A549 (cell line): ENCODE data around the gene C1orf141. TPM values are rescaled to one million over a fixed set of nuclear protein-coding genes. Genes with fewer than 3 reads are reported as not detected.

Experiments
- ATAC-seq, 2 experiments: fragments of 200-7000 bp in 1 of 2; fragments of >200 bp in 1 of 2; cut with Nextera tagmentation in 1 of 2; cut with Tn5 transposase in 1 of 2; 3 replicates each; pipeline versions ENCODE4 v1.8.0 to v1.9.1; 2018 to 2020; ENCODE audit warnings: mild to moderate bottlenecking in 1 of 2, moderate library complexity in 1 of 2
- CTCF ChIA-PET: fragments of 300-600 bp; sonication (Branson Sonifier 250); formaldehyde crosslinking; extraction: SDS; loops from one replicate; lab custom pipeline; 2021; ENCODE audit warnings: antibody characterized with exemption, inconsistent platforms; lab: Yijun Ruan, JAX
- POLR2A ChIA-PET: fragments of 350-600 bp; formaldehyde crosslinking; extraction: SDS; loops from one replicate; lab custom pipeline; 2021; ENCODE audit warnings: antibody characterized with exemption, inconsistent platforms; lab: Yijun Ruan, JAX
- DNase-seq, 2 experiments: peaks; one replicate each; pipeline versions ENCODE4 v3.0.0 to v3.0.0-alpha.2; 2011 to 2016; ENCODE audit warnings: low read depth in 1 of 2, low spot score in 1 of 2
- FAIRE-seq: peaks from 2 replicates; lab custom pipeline; 2011; peaks lifted over from hg19 to GRCh38; lab: Jason Lieb, UNC
- H3K27ac ChIP-seq, 2 experiments: fragments of >200 bp; sonication (Bioruptor Twin); formaldehyde crosslinking; 3 replicates each; pipeline ENCODE4 v1.5.1; 2016 to 2017
- H3K4me1 ChIP-seq: fragments of >200 bp; sonication (Bioruptor Twin); formaldehyde crosslinking; 3 replicates; pipeline ENCODE4 v1.6.1; 2016
- H3K4me2 ChIP-seq: fragments of >200 bp; sonication (Bioruptor Twin); formaldehyde crosslinking; 3 replicates; pipeline ENCODE4 v1.6.1; 2016
- H3K4me3 ChIP-seq: fragments of >200 bp; sonication (Bioruptor Twin); formaldehyde crosslinking; 3 replicates; pipeline ENCODE4 v1.5.1; 2016
- H3K9me3 ChIP-seq: fragments of >200 bp; sonication (Bioruptor Twin); formaldehyde crosslinking; 3 replicates; pipeline ENCODE4 v1.6.1; 2016
- CHD2 ChIP-seq: fragments of 150-350 bp; IDR thresholded peaks from 2 replicates; pipeline ENCODE4 v1.6.1; 2014; ENCODE audit warnings: low read length; ENCODE audit not compliant: partially characterized antibody
- CHD4 ChIP-seq: fragments of 200-600 bp; sonication (generic); IDR thresholded peaks from 2 replicates; pipeline ENCODE4 v1.6.1; 2016; ENCODE audit warnings: antibody characterized with exemption, mild to moderate bottlenecking, borderline replicate concordance
- EP300 ChIP-seq, 2 experiments: fragments of >200 bp; sonication (Bioruptor Twin); formaldehyde crosslinking; IDR thresholded peaks; 2 replicates in 1 of 2; 3 replicates in 1 of 2; pipeline ENCODE4 v1.6.1; 2016 to 2017
- ESRRA ChIP-seq: fragments of 150-350 bp; IDR thresholded peaks from 2 replicates; pipeline ENCODE4 v1.6.1; 2014; ENCODE audit warnings: mild to moderate bottlenecking, low read length, borderline replicate concordance
- HDAC2 ChIP-seq: fragments of 200-600 bp; sonication (generic); IDR thresholded peaks from 2 replicates; pipeline ENCODE4 v1.6.1; 2016
- HES2 ChIP-seq: fragments of >200 bp; sonication (Bioruptor Twin); formaldehyde crosslinking; IDR thresholded peaks from 2 replicates; pipeline ENCODE4 v1.6.1; 2016
- JUN ChIP-seq, 2 experiments: fragments of >200 bp; sonication (Bioruptor Twin); formaldehyde crosslinking; IDR thresholded peaks; 2 replicates in 1 of 2; 3 replicates in 1 of 2; pipeline ENCODE4 v1.6.1; 2016 to 2017
- MAFK ChIP-seq: fragments of 450-650 bp; IDR thresholded peaks from 2 replicates; pipeline ENCODE4 v1.6.1; 2014; ENCODE audit not compliant: partially characterized antibody
- MAX ChIP-seq: IDR thresholded peaks from 2 replicates; pipeline ENCODE4 v1.6.1; 2012
- NFE2L2 ChIP-seq: fragments of 150-350 bp; conservative IDR thresholded peaks from 2 replicates; pipeline ENCODE4 v1.6.1; 2014; ENCODE audit warnings: low read length
- NPAS2 ChIP-seq: fragments of 250-450 bp; sonication (Bioruptor Pico); IDR thresholded peaks from 2 replicates; pipeline ENCODE4 v1.8.0; 2022; ENCODE audit warnings: mild to moderate bottlenecking, moderate library complexity, borderline replicate concordance
- NR3C1 ChIP-seq: fragments of >200 bp; sonication (Bioruptor Twin); formaldehyde crosslinking; IDR thresholded peaks from 3 replicates; pipeline ENCODE4 v1.6.1; 2017
- POLR2A ChIP-seq: IDR thresholded peaks from 2 replicates; pipeline ENCODE4 v1.6.1; 2012; ENCODE audit warnings: mild to moderate bottlenecking, low read length
- POLR2AphosphoS2 ChIP-seq: conservative IDR thresholded peaks from 2 replicates; pipeline ENCODE4 v1.6.1; 2012; ENCODE audit warnings: low read length, improper control_type of control experiment, inconsistent platforms
- RARB ChIP-seq: fragments of 250-450 bp; sonication (Bioruptor Pico); IDR thresholded peaks from 2 replicates; pipeline ENCODE4 v1.8.0; 2021; ENCODE audit warnings: mild to moderate bottlenecking, moderate library complexity
- RCOR1 ChIP-seq: fragments of 150-350 bp; IDR thresholded peaks from 2 replicates; pipeline ENCODE4 v1.6.1; 2014; ENCODE audit warnings: antibody characterized with exemption, low read length, low read depth
- REST ChIP-seq: fragments of 200-600 bp; sonication (generic); IDR thresholded peaks from 2 replicates; pipeline ENCODE4 v1.6.1; 2016; ENCODE audit warnings: antibody characterized with exemption, mild to moderate bottlenecking, moderate library complexity
- SREBF2 ChIP-seq: fragments of 450-650 bp; IDR thresholded peaks from 2 replicates; pipeline ENCODE4 v1.6.1; 2014; ENCODE audit warnings: mild to moderate bottlenecking, moderate library complexity
- TP53 ChIP-seq: fragments of 250-450 bp; sonication (Bioruptor Pico); IDR thresholded peaks from 2 replicates; pipeline ENCODE4 v1.5.0; 2021; ENCODE audit warnings: mild to moderate bottlenecking, moderate library complexity
- USF2 ChIP-seq: fragments of 450-650 bp; IDR thresholded peaks from 2 replicates; pipeline ENCODE4 v1.6.1; 2014; ENCODE audit warnings: antibody characterized with exemption
- ZFP36 ChIP-seq: fragments of 450-650 bp; IDR thresholded peaks from 2 replicates; pipeline ENCODE4 v1.6.1; 2014; ENCODE audit warnings: borderline replicate concordance; ENCODE audit not compliant: partially characterized antibody
- WGBS: methylation state at CpG from one replicate; pipeline ENCODE4 v1.1.6; 2017; ENCODE audit errors: missing lambda C conversion rate; 5-methylcytosine and 5-hydroxymethylcytosine counted together
- polyA plus RNA-seq, 4 experiments: library from polyadenylated mRNA; depleted of rRNA in 3 of 4; stranded (reverse); fragments of >200 nt; fragmentation: RNase III in 1 of 4; extraction: RNeasy Plus Mini Kit Qiagen cat#74134 plus additional on column Dnase treatment in 1 of 4; gene quantifications; 2 replicates in 3 of 4; 3 replicates in 1 of 4; pipeline ENCODE4 v1.2.3, GENCODE V29; 2011 to 2017

C1orf141 gene
- polyA plus RNA-seq, 2 of the 4 experiments (the other 2 are of a cell fraction), result not detected

- Histone ChIP-seq H3K4me2 (no peak overlapping the region), H3K4me3 (no peak overlapping the region), H3K27ac (no peak overlapping the region), H3K4me1 (no peaks in the 10 kb centered on the region), H3K9me3 (no peaks in the 10 kb centered on the region)
- 2% methylated on average over 2 of the region's 2 CpGs for WGBS
- FAIRE-seq, result no peak
- DNase-seq, result no peak
- TF ChIP-seq TP53 (CRISPR knock-in tag) (no peak), POLR2AphosphoS2 (no peak), EP300 (IDR thresholded peaks at IDR 0.05) (no peak), HDAC2 (no peak), NPAS2 (CRISPR knock-in tag) (no peak), JUN (IDR thresholded peaks at IDR 0.05) (no peak), RCOR1 (no peak), RARB (no peak), USF2 (no peak), SREBF2 (no peak), REST (no peak)
- ChIA-PET CTCF (no interaction called here), POLR2A (no interaction called here)
- ATAC-seq, result no peak
Measured at GRCh38 chr1:67110352-67110751, 24.4 kb downstream of the C1orf141 start.

GRCh38 chr1:67105508-67105907 is 29.3 kb downstream of the C1orf141 start:
- POLR2A ChIA-PET, result no interaction called here
- TF ChIP-seq EP300 (IDR thresholded peaks at IDR 0.05), result no peak
- TF ChIP-seq ESRRA, result no peak
- no peak for TF ChIP-seq POLR2AphosphoS2
- TF ChIP-seq HES2, result no peak
- no peak for TF ChIP-seq NFE2L2
- no peak for TF ChIP-seq NR3C1
- no peak for TF ChIP-seq MAX
- no peak for TF ChIP-seq CHD4
- TF ChIP-seq MAFK, result no peak
- TF ChIP-seq CHD2, result no peak
- TF ChIP-seq ZFP36, result no peak
- CTCF ChIA-PET, result interaction anchor here (2.5 kb wide), 1 partner anchor 43 kb away, joined by 9 read pairs; no protein-coding TSS in a partner anchor
- Histone ChIP-seq H3K4me2 (no peak overlapping the region), H3K9me3 (no peaks in the 10 kb centered on the region), H3K4me3 (no peak overlapping the region), H3K4me1 (no peaks in the 10 kb centered on the region), H3K27ac (no peak overlapping the region)
- DNase-seq (no peak), FAIRE-seq (no peak), ATAC-seq (no peak)
- 14% methylated on average over 2 of the region's 2 CpGs for WGBS

GRCh38 chr1:67103548-67103947 is 31.2 kb downstream of the C1orf141 start:
- no peak overlapping the region for H3K4me3 ChIP-seq
- WGBS, result 21% methylated on average over 1 of the region's 1 CpG

More at GRCh38 chr1:67103548-67103947, 31.2 kb downstream of the C1orf141 start:
- no peak overlapping the region for H3K27ac ChIP-seq
- no peak for TF ChIP-seq POLR2A
- TF ChIP-seq, all 56 proteins: peak for 0
- H3K4me1 ChIP-seq, result no peaks in the 10 kb centered on the region
- CTCF ChIA-PET, result interaction anchor here (0.7 to 2.5 kb wide), 2 partner anchors 20 to 45 kb away, joined by 3 to 9 read pairs; no protein-coding TSS in a partner anchor
- ATAC-seq, result no peak
- FAIRE-seq, result no peak
- POLR2A ChIA-PET, result no interaction called here
- H3K4me2 ChIP-seq, result no peak overlapping the region
- no peaks in the 10 kb centered on the region for H3K9me3 ChIP-seq
- no peak for DNase-seq
